IPS-20b (cell line): ENCODE measurements around the gene ADORA1.

Experiments used
- H3K27ac ChIP-seq: one replicate; pipeline ENCODE4 v1.5.1; 2013; ENCODE audit warnings: low read length
- H3K27me3 ChIP-seq: 2 replicates; pipeline ENCODE4 v1.6.1; 2013; ENCODE audit warnings: mild to moderate bottlenecking, low read length, inconsistent platforms; ENCODE audit not compliant: insufficient read depth
- H3K36me3 ChIP-seq: 2 replicates; pipeline ENCODE4 v1.6.1; 2013; ENCODE audit warnings: low read depth, mild to moderate bottlenecking, inconsistent platforms, low read length, moderate library complexity; ENCODE audit not compliant: insufficient read depth
- H3K4me1 ChIP-seq: 2 replicates; pipeline ENCODE4 v1.6.1; 2013; ENCODE audit warnings: mild to moderate bottlenecking, control low read depth, inconsistent platforms, low read length, moderate library complexity; ENCODE audit not compliant: insufficient read depth
- H3K4me3 ChIP-seq: 2 replicates; pipeline ENCODE4 v1.5.1; 2013; ENCODE audit warnings: mild to moderate bottlenecking, low read length, inconsistent platforms
- H3K9ac ChIP-seq: 2 replicates; pipeline ENCODE4 v1.6.1; 2013; ENCODE audit warnings: low read depth, mild to moderate bottlenecking, inconsistent platforms, low read length, moderate library complexity
- H3K9me3 ChIP-seq: 2 replicates; pipeline ENCODE4 v1.6.1; 2013; ENCODE audit warnings: mild to moderate bottlenecking, low read depth, low read length, inconsistent platforms; ENCODE audit not compliant: insufficient read depth

The ADORA1 gene

DNA sequence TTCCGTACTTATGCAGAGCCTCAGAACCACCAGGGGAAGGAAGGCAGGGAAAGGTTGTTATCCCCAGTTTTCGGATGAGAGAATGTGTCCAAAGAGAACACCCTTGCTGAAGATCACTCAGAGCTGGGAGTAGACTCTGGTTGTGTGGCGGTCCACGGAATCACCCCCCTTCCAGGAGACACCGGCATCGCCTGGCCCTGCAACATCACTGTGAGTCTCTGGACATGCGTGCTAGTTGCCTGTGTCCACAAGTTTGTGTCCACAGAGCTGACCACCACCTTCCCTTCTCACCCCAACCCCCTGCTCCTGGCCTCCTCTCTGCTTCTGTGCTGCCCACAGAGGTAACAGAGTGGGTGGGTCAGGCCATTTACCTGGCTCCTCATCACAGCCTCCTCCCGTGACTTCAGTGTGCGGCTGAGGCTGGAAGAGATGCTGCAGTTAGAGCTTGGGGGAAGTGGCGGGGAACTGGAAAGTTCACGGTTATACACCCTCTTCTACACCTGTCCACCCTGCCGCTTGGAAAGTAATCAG is 40.8 kb downstream of the ADORA1 start:
- H3K9me3 ChIP-seq, result no peaks in the 10 kb centered on the region
- no peaks in the 10 kb centered on the region for H3K4me1 ChIP-seq
- no peak overlapping the region for H3K4me3 ChIP-seq
- H3K36me3 ChIP-seq, result no peaks in the 10 kb centered on the region
- H3K27me3 ChIP-seq, result no peaks in the 10 kb centered on the region
- no peak overlapping the region for H3K27ac ChIP-seq
- H3K9ac ChIP-seq, result no peak overlapping the region

DNA sequence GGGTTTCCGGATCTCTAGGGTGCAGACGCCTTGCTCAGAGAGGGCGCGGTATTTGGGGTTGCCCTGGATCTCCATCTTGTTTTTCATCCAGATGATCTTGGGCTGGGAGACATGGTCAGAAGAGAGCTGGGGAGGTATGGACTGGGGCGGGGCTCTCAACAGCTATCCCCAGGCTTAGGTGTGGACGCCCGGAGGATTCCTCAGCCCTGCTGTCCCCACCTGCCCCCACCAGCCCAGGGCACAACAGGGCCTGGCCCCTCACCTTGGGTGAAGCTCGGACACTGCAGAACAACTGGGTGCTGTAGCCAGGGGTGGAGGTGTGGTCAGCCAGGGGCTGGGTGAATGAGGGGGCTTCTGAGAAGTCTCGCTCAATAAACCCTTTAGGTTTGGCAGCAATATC is 41.5 kb downstream of the ADORA1 start:
- Histone ChIP-seq H3K4me1 (no peaks in the 10 kb centered on the region), H3K36me3 (no peaks in the 10 kb centered on the region), H3K27me3 (no peaks in the 10 kb centered on the region), H3K9ac (no peak overlapping the region), H3K9me3 (no peaks in the 10 kb centered on the region), H3K4me3 (no peak overlapping the region), H3K27ac (no peak overlapping the region)

DNA sequence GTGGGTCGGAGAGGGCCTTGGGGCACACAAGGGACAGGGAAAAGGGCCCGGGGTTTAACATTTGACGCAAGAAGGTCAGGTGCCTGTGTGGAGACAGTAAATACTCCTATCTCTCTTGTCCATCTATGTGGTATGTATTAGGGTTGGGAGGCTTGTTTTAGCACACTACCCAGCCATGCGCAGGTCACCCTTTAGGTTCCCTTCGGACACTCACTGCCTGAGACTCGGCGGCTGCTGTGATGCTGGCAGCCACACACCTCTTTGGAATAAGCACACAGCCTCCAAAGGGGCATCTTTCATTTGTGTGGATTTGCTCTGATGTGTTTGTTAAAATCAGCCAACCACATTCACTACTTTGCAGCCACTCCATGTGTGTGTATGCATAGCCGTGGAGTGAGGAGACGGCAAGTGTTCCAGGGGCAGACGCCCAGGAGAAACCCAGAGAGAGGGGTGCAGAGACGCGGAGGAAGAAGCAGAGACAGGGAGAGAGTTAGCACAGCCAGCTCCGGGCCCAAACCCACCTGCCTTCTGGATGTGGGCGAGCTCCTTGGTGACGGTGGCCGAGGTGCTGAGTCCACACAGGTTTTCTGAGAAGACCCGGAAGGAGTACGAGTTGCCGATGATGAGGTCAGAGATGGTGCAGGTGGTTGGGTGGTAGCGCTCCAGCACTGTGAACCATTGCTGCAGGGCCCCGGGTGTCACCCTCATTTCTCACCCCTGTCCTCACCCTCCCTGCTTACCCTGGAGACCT is 42.4 kb downstream of the ADORA1 start:
- Histone ChIP-seq H3K9me3 (no peaks in the 10 kb centered on the region), H3K4me3 (no peak overlapping the region), H3K27ac (no peak overlapping the region), H3K9ac (no peak overlapping the region), H3K27me3 (no peaks in the 10 kb centered on the region), H3K4me1 (no peaks in the 10 kb centered on the region), H3K36me3 (no peaks in the 10 kb centered on the region)

DNA sequence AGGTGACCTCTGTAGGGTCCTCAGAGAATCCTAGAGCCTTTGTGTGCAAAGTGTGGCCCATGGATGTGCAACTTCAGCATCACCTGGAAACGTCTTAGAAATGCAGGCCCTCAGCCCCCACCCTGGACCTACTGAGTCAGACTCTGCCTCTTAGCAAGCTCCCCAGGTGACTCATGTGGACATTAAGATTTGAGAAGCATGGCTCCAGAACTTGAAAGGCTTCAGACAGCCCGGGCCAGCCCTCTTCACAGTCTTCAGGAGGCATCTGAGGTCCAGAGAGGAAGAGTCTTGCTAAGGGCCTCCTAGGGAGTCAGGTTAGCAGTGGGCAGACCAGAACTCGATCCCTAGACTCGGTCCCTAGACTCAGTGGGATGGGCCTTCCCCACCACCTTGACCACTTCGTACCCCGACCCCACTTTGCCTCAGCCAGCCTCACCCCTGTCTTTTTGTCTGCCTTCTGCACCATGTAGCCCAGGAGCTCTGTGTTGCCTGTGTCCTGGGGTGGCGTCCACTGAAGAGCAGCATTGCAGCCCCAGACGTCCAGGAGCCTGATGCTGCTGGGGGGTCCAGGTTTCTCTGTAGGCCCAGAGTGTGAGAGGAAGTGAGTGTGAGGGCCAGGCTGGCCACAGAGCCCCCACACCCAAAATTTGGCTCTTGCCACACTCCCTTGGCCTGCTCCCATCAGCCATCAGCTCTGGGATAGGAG is 43.3 kb downstream of the ADORA1 start:
- H3K4me1 ChIP-seq, result no peaks in the 10 kb centered on the region
- no peak overlapping the region for H3K4me3 ChIP-seq
- no peaks in the 10 kb centered on the region for H3K9me3 ChIP-seq
- H3K27me3 ChIP-seq, result no peaks in the 10 kb centered on the region
- no peak overlapping the region for H3K9ac ChIP-seq
- H3K27ac ChIP-seq, result no peak overlapping the region
- no peaks in the 10 kb centered on the region for H3K36me3 ChIP-seq

DNA sequence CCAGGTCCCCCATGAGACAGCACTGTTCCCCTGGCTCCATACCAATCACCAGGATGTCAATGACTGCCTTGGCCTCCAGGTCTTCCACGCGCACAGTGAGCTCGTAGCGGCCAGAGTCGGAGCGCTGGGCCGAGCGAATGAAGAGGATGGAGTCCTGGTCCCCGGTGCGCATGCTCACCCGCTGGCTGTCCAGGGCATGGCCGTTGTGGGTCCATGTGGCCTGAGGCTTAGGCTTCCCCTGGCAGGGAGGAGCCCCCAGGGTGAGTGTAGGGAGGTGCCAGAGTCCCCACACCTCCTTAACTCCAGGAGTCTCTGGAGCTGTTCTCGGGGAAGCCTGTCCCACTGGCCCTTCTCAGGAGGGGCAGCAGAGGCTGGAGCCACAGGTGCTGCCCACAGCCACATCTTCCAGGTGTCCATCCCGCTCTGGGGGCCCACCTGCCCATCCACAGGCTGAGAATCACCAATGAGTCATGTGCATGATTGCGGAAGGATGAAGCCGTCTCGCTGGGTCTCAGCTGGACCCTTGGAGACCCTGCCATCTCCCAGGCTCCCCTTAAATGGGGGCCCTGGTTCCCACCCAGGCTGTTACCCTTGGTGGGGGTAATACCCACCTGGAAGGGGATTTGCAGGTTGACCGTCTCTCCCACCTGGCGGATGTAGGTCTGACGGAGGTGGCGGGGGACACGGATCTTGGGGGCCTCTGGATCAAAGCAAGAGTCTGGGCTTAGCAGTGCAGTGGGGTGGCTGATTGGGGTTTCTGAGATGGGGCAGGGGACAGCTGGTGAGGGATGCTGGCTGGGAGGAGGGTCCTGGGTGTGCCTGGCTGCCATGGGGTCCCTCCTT is 44.0 kb downstream of the ADORA1 start:
- H3K4me3 ChIP-seq, result no peak overlapping the region
- H3K36me3 ChIP-seq, result no peaks in the 10 kb centered on the region
- H3K4me1 ChIP-seq, result no peaks in the 10 kb centered on the region
- H3K9ac ChIP-seq, result no peak overlapping the region
- no peaks in the 10 kb centered on the region for H3K27me3 ChIP-seq
- no peak overlapping the region for H3K27ac ChIP-seq
- H3K9me3 ChIP-seq, result no peaks in the 10 kb centered on the region

GRCh38 chr1:203172184-203173010 is 44.9 kb downstream of the ADORA1 start:
- Histone ChIP-seq H3K9ac (no peak overlapping the region), H3K27me3 (no peaks in the 10 kb centered on the region), H3K9me3 (no peaks in the 10 kb centered on the region), H3K27ac (no peak overlapping the region), H3K4me3 (no peak overlapping the region), H3K4me1 (no peaks in the 10 kb centered on the region), H3K36me3 (no peaks in the 10 kb centered on the region)

- H3K9me3 ChIP-seq, result no peaks in the 10 kb centered on the region
- no peaks in the 10 kb centered on the region for H3K27me3 ChIP-seq
- no peak overlapping the region for H3K4me3 ChIP-seq
- no peaks in the 10 kb centered on the region for H3K36me3 ChIP-seq
- H3K4me1 ChIP-seq, result peaks cover 1% of the 10 kb centered on the region; the same call in 1 of the 2 replicates
- no peak overlapping the region for H3K9ac ChIP-seq
- H3K27ac ChIP-seq, result no peak overlapping the region
Measured at GRCh38 chr1:203173011-203173555, 45.6 kb downstream of the ADORA1 start.

DNA sequence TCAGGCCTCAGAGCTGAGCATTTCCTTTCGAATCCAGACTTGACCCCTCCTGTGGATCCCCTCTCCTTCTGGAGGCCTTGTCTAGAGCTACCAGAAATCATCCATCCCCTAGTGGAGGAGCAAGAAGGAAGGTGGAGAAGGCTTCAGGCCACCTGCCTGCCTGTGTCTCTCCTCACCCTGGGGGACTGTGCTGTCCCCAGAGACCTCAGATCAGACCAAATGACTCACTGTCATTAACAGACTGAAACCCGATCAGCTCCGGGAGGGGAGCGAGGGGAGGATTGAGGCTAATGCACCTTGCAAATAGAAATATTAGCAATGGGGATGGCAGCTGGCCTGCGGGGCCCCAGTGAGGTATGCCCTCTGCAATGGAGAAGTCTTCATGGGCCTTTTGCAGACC is 46.0 kb downstream of the ADORA1 start:
- Histone ChIP-seq H3K27ac (no peak overlapping the region), H3K4me3 (no peak overlapping the region), H3K4me1 (peaks cover 5% of the 10 kb centered on the region; the same call in 1 of the 2 replicates), H3K27me3 (no peaks in the 10 kb centered on the region), H3K9ac (no peak overlapping the region), H3K36me3 (no peaks in the 10 kb centered on the region), H3K9me3 (no peaks in the 10 kb centered on the region)

GRCh38 chr1:203174324-203174985 is 46.9 kb downstream of the ADORA1 start:
- Histone ChIP-seq H3K9me3 (no peaks in the 10 kb centered on the region), H3K36me3 (no peaks in the 10 kb centered on the region), H3K9ac (no peak overlapping the region), H3K4me1 (peaks cover 5% of the 10 kb centered on the region; the same call in 1 of the 2 replicates), H3K27ac (no peak overlapping the region), H3K4me3 (no peak overlapping the region), H3K27me3 (no peaks in the 10 kb centered on the region)

DNA sequence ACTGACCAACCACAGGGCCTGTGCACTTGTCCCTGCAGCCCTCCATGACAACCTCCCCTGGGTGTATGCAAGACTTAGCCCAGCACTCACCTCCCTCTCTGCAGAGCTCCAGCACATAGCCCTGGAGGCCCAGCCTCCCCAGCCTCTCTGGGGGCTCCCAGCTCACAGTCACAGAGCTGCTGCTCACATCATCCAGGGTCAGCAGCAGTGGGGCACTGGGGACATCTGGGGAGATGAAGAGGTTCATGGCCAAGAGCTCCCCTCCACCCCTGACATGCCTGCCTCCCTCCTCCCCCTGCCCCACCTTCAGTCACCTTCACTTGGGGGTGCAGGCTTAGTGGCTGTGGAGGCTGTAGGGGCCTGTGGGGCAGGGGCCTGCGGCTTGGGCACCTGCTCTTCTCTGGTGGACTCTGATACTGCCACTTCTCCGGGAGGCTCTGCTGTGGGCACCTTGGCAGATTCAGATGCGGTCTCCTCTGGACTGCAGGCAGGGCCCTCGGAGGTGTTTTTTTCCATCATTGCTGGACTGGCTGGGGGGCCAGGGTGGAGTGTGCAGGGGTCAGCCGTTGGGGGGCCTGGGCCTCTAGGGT is 47.8 kb downstream of the ADORA1 start, which contains the start of gene MYBPH:
Gene MYBPH, minus strand, starts transcription at position 590 of the 590 bp plus-strand sequence. Its CDS starts 71 bp downstream, at position 519.
- Histone ChIP-seq H3K9ac (no peak within 1 kb of the TSS), H3K4me3 (no peak within 1 kb of the TSS), H3K4me1 (peaks cover 5% of the 10 kb centered on the region; the same call in 1 of the 2 replicates), H3K27ac (no peak within 1 kb of the TSS), H3K36me3 (no peaks in the 10 kb centered on the region), H3K9me3 (no peaks in the 10 kb centered on the region), H3K27me3 (no peaks in the 10 kb centered on the region; the same call in 1 of the 2 replicates)
